ENCODE data around the gene IZUMO4. TPM values are rescaled to one million over a fixed set of nuclear protein-coding genes. Genes with fewer than 3 reads are reported as not detected.

Gene IZUMO4
- total RNA-seq, 1 experiment from 2014 or later = 2.5 TPM

- no peak for DNase-seq (ENCODE audit: low spot score)
- TF ChIP-seq CTCF (conservative IDR thresholded peaks at IDR 0.05; ENCODE audit: low read depth, low read length) (no peak), EZH2 (IDR thresholded peaks at IDR 0.05; ENCODE audit: borderline replicate concordance, low read depth, low read length, poor library complexity, severe bottlenecking) (no peak)
- Histone ChIP-seq H3K9me3 (ENCODE audit: low read depth, low read length, poor library complexity, severe bottlenecking) (no peaks in the 10 kb centered on the region), H3K36me3 (ENCODE audit: insufficient read depth, low read length, poor library complexity, severe bottlenecking) (peaks cover 69% of the 10 kb centered on the region), H3K27ac (ENCODE audit: low read depth, low read length, poor library complexity, severe bottlenecking) (no peak overlapping the region), H3K4me1 (ENCODE audit: insufficient read depth, low read length, poor library complexity, severe bottlenecking) (no peaks in the 10 kb centered on the region), H3K4me3 (ENCODE audit: low read depth, low read length, poor library complexity, severe bottlenecking) (no peak overlapping the region), H3K27me3 (replicated peaks; ENCODE audit: insufficient read depth, low read depth, low read length, poor library complexity) (no peaks in the 10 kb centered on the region)
- intact Hi-C loops (cut with micrococcal nuclease; ENCODE audit: unreplicated experiment) = no loop called here
- BruUV-seq (replicated peaks) = no TSS peak
- ChIA-PET POLR2A (ENCODE audit: low non-redundant PET) (no interaction called here), CTCF (no interaction called here)
These were observed 24.8 kb downstream of the IZUMO4 start for GRCh38 chr19:2121416-2122051.

GRCh38 chr19:2122251-2122650 lies 25.5 kb downstream of the IZUMO4 start:
- Histone ChIP-seq H3K4me1 (ENCODE audit: insufficient read depth, low read length, poor library complexity, severe bottlenecking) (no peaks in the 10 kb centered on the region), H3K27me3 (replicated peaks; ENCODE audit: insufficient read depth, low read depth, low read length, poor library complexity) (no peaks in the 10 kb centered on the region), H3K27ac (ENCODE audit: low read depth, low read length, poor library complexity, severe bottlenecking) (no peak overlapping the region), H3K9me3 (ENCODE audit: low read depth, low read length, poor library complexity, severe bottlenecking) (no peaks in the 10 kb centered on the region), H3K4me3 (ENCODE audit: low read depth, low read length, poor library complexity, severe bottlenecking) (no peak overlapping the region), H3K36me3 (ENCODE audit: insufficient read depth, low read length, poor library complexity, severe bottlenecking) (peaks cover 65% of the 10 kb centered on the region)
- ChIA-PET POLR2A (ENCODE audit: low non-redundant PET) (no interaction called here), CTCF (no interaction called here)
- DNase-seq (ENCODE audit: low spot score) = no peak
- BruUV-seq (replicated peaks) = no TSS peak
- no peak for TF ChIP-seq CTCF (conservative IDR thresholded peaks at IDR 0.05; ENCODE audit: low read depth, low read length)
- TF ChIP-seq EZH2 (IDR thresholded peaks at IDR 0.05; ENCODE audit: borderline replicate concordance, low read depth, low read length, poor library complexity, severe bottlenecking) = no peak
- intact Hi-C loops (cut with micrococcal nuclease; ENCODE audit: unreplicated experiment) = no loop called here

- intact Hi-C loops (cut with micrococcal nuclease; ENCODE audit: unreplicated experiment) = no loop called here
- ChIA-PET CTCF (no interaction called here), POLR2A (ENCODE audit: low non-redundant PET) (no interaction called here)
- Histone ChIP-seq H3K36me3 (ENCODE audit: insufficient read depth, low read length, poor library complexity, severe bottlenecking) (peaks cover 62% of the 10 kb centered on the region), H3K4me1 (ENCODE audit: insufficient read depth, low read length, poor library complexity, severe bottlenecking) (peaks cover 1% of the 10 kb centered on the region), H3K9me3 (ENCODE audit: low read depth, low read length, poor library complexity, severe bottlenecking) (no peaks in the 10 kb centered on the region), H3K27me3 (replicated peaks; ENCODE audit: insufficient read depth, low read depth, low read length, poor library complexity) (no peaks in the 10 kb centered on the region), H3K27ac (ENCODE audit: low read depth, low read length, poor library complexity, severe bottlenecking) (no peak overlapping the region), H3K4me3 (ENCODE audit: low read depth, low read length, poor library complexity, severe bottlenecking) (no peak overlapping the region)
- no peak for TF ChIP-seq CTCF (conservative IDR thresholded peaks at IDR 0.05; ENCODE audit: low read depth, low read length)
- TF ChIP-seq EZH2 (IDR thresholded peaks at IDR 0.05; ENCODE audit: borderline replicate concordance, low read depth, low read length, poor library complexity, severe bottlenecking) = no peak
- DNase-seq (ENCODE audit: low spot score) = no peak
- BruUV-seq (replicated peaks) = no TSS peak
These were observed 26.3 kb downstream of the IZUMO4 start for GRCh38 chr19:2122982-2123381.
